Raji (cell line): ENCODE data around the gene GLRX3.
A peak's percentile ranks its signal among the peaks of the same experiment; 100 is the strongest.

Experiments used
- POLR2A ChIP-seq: IDR thresholded peaks from 2 replicates; pipeline ENCODE4 v1.6.1; 2011; ENCODE audit warnings: low read depth, low read length, control low read depth; ENCODE audit not compliant: insufficient read depth

Gene GLRX3

GRCh38 chr10:130136226-130137089 lies at the start of gene GLRX3:
GLRX3 (plus strand) TSS chr10:130136391; CDS start chr10:130136421, 30 bp downstream.
- peak; percentile 77 for TF ChIP-seq POLR2A

GRCh38 chr10:130099344-130099743 lies 36.8 kb upstream of the GLRX3 start:
- no peak for TF ChIP-seq POLR2A

DNA sequence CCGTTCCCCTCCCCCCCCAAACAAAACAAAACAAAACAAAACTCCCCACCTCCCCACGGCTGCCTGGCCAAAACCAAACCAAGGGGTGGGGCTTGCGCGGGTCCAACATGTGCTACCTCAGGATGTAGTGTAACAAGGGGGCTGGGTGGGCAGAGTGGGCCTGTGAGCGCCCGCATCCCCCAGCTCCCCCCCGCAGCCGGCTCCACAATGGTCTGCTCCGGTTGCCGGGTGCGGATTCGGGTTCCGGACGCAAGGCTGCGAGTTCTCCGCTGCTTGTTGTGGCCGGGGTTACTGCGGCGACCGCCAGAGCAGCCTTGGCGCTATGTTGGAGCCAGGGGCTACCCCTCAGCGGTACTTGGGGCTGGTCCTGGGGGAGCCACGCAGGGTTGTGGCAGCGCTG lies 30.5 kb upstream of the GLRX3 start:
- TF ChIP-seq POLR2A: no peak

DNA sequence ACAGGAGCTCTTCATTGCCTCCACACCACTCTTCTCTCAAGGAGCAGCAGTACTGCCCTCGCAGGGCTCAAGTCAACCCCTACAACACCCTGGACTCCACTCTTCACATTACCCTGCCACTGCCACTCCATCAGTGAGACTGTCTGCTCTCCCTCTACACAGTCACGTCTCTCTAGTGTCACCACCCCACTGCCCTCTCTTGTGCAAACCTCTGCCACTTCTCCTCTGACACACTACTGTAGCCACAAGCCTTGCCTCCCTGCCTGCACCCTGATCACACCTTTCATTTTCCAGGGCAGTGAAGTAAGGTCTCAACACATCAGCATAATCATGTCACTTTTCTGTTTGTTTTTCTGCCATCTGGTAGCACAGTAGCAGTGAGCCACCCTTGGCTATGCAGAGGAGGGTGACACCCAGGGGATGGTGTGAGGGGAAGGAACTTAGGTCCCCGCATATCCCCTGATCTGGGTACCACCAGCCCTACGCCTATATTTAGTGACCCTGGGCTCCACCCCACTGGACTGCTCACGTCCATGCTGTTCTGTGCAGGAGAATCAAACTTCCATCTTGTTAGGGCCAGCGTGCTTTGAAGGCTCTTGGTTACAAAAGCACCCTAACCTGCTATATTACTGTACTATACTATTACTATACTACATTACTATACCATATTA lies 27.1 kb upstream of the GLRX3 start:
- TF ChIP-seq POLR2A: 0 out of 2 replicates have a peak, but pooled peaks have one; percentile 18

DNA sequence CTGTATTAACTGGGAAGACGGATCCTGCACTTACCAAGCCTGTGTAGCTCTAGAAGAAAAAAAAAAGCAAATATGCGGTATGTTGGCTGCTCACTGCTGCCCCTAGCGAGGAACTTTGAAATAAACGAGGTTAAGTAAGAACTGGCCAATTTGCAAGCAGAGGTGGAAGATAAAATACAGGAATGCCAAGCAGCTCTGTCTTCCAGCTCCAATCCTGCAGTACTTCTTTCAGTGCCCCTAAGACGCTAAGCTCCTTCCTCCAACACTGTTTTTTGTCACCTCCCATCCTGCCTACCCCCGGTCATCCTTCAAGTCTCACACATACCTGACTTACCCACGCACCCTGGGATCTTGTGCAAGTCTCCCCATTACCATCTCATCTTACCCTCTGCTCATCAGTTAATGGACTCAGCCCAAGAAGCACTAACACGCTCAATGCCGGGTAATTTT lies 26.4 kb upstream of the GLRX3 start:
- no peak for TF ChIP-seq POLR2A

- peak; percentile 96 for TF ChIP-seq POLR2A
These were observed 25.7 kb upstream of the GLRX3 start, which contains the start of gene C10orf143 for GRCh38 chr10:130110246-130111112. C10orf143 (minus strand) TSS chr10:130110830; CDS start chr10:130110772, 58 bp downstream.

DNA sequence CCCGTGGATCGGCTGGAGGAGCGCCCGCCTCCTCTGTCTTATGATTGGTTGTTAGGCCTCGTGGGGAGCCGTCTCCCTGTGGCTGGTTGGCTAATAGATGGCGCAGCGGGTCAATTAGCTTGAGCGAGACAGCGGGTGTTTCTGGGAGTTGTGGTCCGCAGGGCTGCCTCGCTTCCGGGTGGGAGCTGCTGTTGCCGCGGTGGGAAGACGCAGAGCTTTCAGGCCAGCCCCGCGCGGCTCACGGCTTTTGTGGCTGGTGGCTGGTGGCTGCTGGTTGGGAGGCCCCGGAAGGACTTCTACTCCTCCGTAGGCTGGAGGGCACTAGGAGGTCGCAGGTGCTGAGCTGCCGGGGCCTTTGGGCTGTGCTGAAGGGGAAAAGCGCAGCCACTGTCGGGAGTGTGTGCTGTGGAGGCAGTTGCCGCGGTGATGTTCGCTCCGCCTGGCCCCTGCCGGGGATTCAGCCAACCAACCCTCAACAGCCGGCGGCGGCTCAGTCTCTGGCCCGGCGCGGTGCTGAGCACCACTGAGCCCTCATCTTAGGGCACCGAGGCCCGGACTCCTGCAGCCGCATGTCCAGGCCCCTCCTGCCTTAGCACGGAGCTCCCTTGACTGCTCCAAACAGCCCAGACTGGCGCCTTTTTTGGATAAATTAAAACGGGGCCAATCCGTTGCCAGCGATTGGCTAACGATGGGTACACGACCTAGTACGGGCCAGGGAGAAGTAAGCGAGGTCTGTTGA lies 24.9 kb upstream of the GLRX3 start:
- peak; percentile 75 for TF ChIP-seq POLR2A

DNA sequence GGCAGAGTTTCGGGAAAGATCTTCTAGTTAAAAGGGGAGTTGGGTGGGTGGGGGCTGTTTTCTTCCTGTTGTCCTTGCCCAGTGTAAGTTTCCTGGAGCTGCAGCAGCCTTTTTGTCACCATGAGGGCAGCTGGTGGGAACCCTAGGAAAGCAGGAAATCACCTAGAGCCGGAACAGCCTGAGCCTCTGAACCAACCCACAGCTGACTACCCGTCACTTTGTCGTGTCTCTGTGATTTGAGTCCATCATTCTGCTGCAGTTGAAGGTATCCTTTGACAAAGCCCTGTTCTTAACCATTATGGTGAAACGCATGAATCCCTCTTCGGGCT lies 24.4 kb upstream of the GLRX3 start:
- no peak for TF ChIP-seq POLR2A

DNA sequence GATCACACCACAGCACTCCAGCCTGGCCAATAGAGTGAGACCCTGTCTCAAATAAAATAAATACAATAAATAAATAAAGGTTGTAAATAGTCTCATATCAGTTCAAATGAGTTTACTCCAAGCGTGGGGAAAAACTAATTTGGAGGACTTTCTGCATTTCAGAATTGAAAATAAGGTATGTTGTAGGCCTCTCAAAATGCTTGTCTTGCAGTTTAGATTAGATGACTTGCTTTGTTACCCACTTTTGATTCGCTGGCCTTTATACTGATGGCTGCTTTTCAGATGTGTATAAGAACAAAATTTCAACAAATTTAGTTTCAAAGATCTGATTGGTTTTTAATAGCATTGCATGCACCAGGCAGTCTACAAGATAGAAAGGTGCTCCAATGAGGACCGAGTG lies 23.4 kb upstream of the GLRX3 start:
- TF ChIP-seq POLR2A: no peak

- no peak for TF ChIP-seq POLR2A
These were observed 14.6 kb upstream of the GLRX3 start for GRCh38 chr10:130121486-130122079.

DNA sequence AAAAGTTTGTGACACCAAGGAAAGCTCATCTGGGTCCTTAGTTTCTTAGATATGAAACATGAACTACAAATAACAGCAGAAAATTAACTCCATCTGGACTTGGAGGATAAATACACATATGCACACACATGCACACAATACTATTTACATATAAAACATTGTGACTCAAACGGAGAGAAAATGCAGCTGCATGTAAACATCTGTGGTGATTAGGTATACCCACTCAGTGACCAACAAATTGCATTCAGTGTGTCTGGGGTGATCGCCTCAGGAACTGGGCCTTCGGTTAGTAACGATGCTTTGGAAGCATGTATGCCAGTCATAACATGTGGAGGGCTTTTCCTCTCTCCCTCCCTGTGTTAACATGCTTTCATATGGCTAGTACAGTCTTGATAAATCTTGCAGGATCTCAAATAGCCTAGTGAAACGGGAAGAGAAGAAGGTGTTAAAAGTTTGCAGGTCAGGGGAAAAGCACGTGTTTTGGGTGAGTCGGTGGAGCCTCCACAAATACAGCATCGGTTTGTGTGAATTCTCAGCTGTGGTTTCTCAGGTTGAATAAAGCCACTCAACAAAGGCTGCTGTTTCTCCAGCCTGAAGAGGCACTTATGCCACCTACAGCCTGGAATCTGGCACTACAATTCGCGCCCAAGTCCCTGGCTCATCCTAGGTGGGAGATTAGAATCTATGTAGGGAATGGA lies 8.7 kb upstream of the GLRX3 start:
- TF ChIP-seq POLR2A: no peak

DNA sequence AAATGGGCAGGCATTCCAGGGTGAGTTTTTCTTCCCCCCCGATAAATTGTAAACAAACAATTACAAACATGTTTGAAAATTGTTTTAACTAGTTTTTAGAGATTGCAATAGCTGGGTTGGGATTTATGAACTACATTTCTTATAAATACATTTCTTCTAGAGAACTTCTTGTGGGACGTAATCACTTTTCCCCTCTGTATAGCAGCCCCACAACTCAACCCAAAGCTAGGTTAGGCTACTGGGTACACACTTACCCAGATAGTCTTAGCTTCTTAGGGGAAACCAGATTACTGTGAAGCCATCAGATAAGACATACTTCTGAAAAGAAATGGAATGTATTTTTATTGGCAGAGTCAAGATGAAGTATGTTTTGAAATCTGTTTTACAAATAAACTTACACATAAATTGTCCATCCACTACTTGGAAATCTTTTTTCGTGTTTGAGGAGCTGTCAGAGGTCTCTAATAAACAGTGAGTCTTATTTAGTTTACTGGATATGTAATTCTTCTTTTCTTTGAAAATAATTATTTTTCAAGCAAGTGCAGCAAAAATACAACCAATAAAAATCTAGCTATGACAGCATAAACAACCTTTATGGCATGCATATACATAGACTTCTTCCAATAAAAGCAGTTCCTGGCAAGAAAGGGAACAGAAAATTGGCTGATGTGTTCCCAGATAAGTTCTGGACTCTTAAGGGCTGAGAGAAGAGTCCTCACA lies 8.0 kb upstream of the GLRX3 start:
- TF ChIP-seq POLR2A: no peak

GRCh38 chr10:130128922-130129321 lies 7.3 kb upstream of the GLRX3 start:
- TF ChIP-seq POLR2A: no peak
